PC-3 (cell line): Measurements from ENCODE around the gene TUBD1.
"Not testable (repeated sequence)": the region's sequence is repeated elsewhere in the genome, so short reads cannot be mapped to it uniquely, and the experiment has no call there.

Source experiments
- CTCF ChIP-seq: fragments of 300-600 bp; sonication (generic); conservative IDR thresholded peaks from 2 replicates; pipeline ENCODE4 v1.5.1; 2017; ENCODE audit warnings: antibody characterized with exemption, low read depth, mild to moderate bottlenecking, low read length
- EZH2phosphoT487 ChIP-seq: fragments of 300-600 bp; sonication (generic); IDR thresholded peaks from 2 replicates; pipeline ENCODE4 v1.6.1; 2018; ENCODE audit warnings: mild to moderate bottlenecking, antibody characterized with exemption, low read length, borderline replicate concordance

GRCh38 chr17:59853919-59854729, 38.6 kb downstream of the TUBD1 start:
- TF ChIP-seq CTCF, EZH2phosphoT487: not testable (repeated sequence)
